ENCODE results near the gene CD82.

The CD82 gene

GRCh38 chr11:44652901-44653644 is 87.6 kb downstream of the CD82 start:
- Histone ChIP-seq H3K4me2 (ENCODE audit: low read length) (no peak overlapping the region), H3K4me3 (ENCODE audit: low read depth, low read length) (no peak overlapping the region), H4K12ac (ENCODE audit: low read depth, low read length) (no peak overlapping the region), H3K9ac (ENCODE audit: low read length) (no peak overlapping the region), H3K79me2 (ENCODE audit: control insufficient read depth, insufficient read depth, low read length, poor library complexity) (no peaks in the 10 kb centered on the region), H2AK5ac (ENCODE audit: low read length) (no peak overlapping the region), H3K9me3 (ENCODE audit: insufficient read depth, low read depth, low read length) (no peaks in the 10 kb centered on the region), H2AFZ (ENCODE audit: insufficient read depth, low read length, poor library complexity) (no peak overlapping the region), H3K23ac (ENCODE audit: low read length) (no peak overlapping the region), H3K4ac (ENCODE audit: low read depth, low read length) (no peak overlapping the region), H4K8ac (ENCODE audit: low read depth, low read length) (no peak overlapping the region), H2BK120ac (ENCODE audit: insufficient read depth, low read length, poor library complexity) (no peak overlapping the region), H2BK12ac (ENCODE audit: low read length) (no peak overlapping the region), H3K27me3 (ENCODE audit: insufficient read depth, low read length) (no peaks in the 10 kb centered on the region), H3K18ac (ENCODE audit: low read length) (no peak overlapping the region), H3K36me3 (ENCODE audit: control insufficient read depth in 1 of 2, insufficient read depth in 2 of 2, low read length in 2 of 2) (no peaks in the 10 kb centered on the region), H3K4me1 (ENCODE audit: control insufficient read depth in 1 of 2, insufficient read depth in 2 of 2, low read length in 2 of 2) (no peaks in the 10 kb centered on the region), H3K14ac (ENCODE audit: low read length) (no peak overlapping the region), H3K79me1 (ENCODE audit: low read length) (no peaks in the 10 kb centered on the region), H3K27ac (ENCODE audit: low read depth, low read length) (no peak overlapping the region), H2BK5ac (ENCODE audit: low read depth, low read length, poor library complexity) (no peak overlapping the region), H4K91ac (ENCODE audit: low read depth, low read length) (no peak overlapping the region)
- no CpG with 5 or more reads among the region's 16 CpGs for WGBS (ENCODE audit: extremely low coverage, insufficient coverage, insufficient read length)
- DNase-seq, result no peak

DNA sequence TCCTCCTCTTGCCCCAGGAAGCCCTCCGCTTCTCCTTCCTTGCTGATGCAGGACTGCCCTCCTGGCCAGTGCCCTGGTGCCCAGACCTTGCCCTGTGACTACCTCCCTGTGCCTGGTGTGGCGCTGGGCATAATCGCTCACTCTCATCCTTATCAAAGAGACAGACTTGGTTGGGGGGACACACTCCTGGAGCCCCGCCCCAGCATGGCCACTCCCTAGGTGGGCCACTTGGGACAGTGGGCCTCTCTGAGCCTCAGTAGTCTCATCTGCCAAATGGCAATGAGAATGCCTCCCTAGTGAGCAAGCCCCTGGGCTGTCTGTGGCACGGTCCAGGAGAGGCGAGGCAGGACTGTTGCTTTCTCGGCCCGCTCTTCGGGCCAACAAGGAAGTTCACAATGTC is 88.6 kb downstream of the CD82 start:
- Histone ChIP-seq H2BK12ac (ENCODE audit: low read length) (no peak overlapping the region), H2AK5ac (ENCODE audit: low read length) (no peak overlapping the region), H3K27ac (ENCODE audit: low read depth, low read length) (no peak overlapping the region), H3K4me1 (ENCODE audit: control insufficient read depth in 1 of 2, insufficient read depth in 2 of 2, low read length in 2 of 2) (no peaks in the 10 kb centered on the region), H3K23ac (ENCODE audit: low read length) (no peak overlapping the region), H3K4me2 (ENCODE audit: low read length) (no peak overlapping the region), H3K18ac (ENCODE audit: low read length) (no peak overlapping the region), H3K9ac (ENCODE audit: low read length) (no peak overlapping the region), H4K12ac (ENCODE audit: low read depth, low read length) (no peak overlapping the region), H4K91ac (ENCODE audit: low read depth, low read length) (no peak overlapping the region), H3K79me1 (ENCODE audit: low read length) (no peaks in the 10 kb centered on the region), H3K36me3 (ENCODE audit: control insufficient read depth in 1 of 2, insufficient read depth in 2 of 2, low read length in 2 of 2) (no peaks in the 10 kb centered on the region), H3K9me3 (ENCODE audit: insufficient read depth, low read depth, low read length) (no peaks in the 10 kb centered on the region), H3K14ac (ENCODE audit: low read length) (no peak overlapping the region), H3K27me3 (ENCODE audit: insufficient read depth, low read length) (no peaks in the 10 kb centered on the region), H3K4ac (ENCODE audit: low read depth, low read length) (no peak overlapping the region), H3K4me3 (ENCODE audit: low read depth, low read length) (no peak overlapping the region), H2AFZ (ENCODE audit: insufficient read depth, low read length, poor library complexity) (no peak overlapping the region), H3K79me2 (ENCODE audit: control insufficient read depth, insufficient read depth, low read length, poor library complexity) (no peaks in the 10 kb centered on the region), H2BK120ac (ENCODE audit: insufficient read depth, low read length, poor library complexity) (no peak overlapping the region), H4K8ac (ENCODE audit: low read depth, low read length) (no peak overlapping the region), H2BK5ac (ENCODE audit: low read depth, low read length, poor library complexity) (no peak overlapping the region)
- no CpG with 5 or more reads among the region's 9 CpGs for WGBS (ENCODE audit: extremely low coverage, insufficient coverage, insufficient read length)
- DNase-seq, result no peak

DNA sequence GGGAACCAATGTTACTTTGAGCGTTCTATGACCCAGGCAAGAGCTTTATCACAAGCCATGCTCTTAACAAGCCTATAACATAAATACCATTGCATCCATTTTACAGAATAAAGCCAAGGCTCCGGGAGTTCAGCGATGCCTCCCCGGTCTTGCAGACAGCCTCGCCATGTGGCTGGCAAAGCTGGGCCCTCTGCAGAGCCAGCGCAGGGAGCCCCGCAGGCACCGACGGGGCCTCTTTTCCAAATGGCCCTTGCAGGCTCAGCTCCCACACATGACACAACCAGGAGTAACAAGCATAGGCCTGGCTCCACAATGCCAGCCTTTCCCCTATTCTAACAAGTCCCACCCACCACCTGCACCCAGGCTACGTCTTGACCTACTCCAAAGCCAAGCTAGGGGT is 89.1 kb downstream of the CD82 start:
- no peaks in the 10 kb centered on the region for H3K79me1 ChIP-seq (ENCODE audit: low read length)
- H4K91ac ChIP-seq (ENCODE audit: low read depth, low read length), result no peak overlapping the region
- H3K27me3 ChIP-seq (ENCODE audit: insufficient read depth, low read length), result no peaks in the 10 kb centered on the region
- H3K9ac ChIP-seq (ENCODE audit: low read length), result no peak overlapping the region
- no peak overlapping the region for H3K4me2 ChIP-seq (ENCODE audit: low read length)
- no peaks in the 10 kb centered on the region for H3K4me1 ChIP-seq (ENCODE audit: control insufficient read depth in 1 of 2, insufficient read depth in 2 of 2, low read length in 2 of 2)
- no peak overlapping the region for H2BK5ac ChIP-seq (ENCODE audit: low read depth, low read length, poor library complexity)
- no peak overlapping the region for H3K4me3 ChIP-seq (ENCODE audit: low read depth, low read length)
- no peak overlapping the region for H2BK120ac ChIP-seq (ENCODE audit: insufficient read depth, low read length, poor library complexity)
- H3K9me3 ChIP-seq (ENCODE audit: insufficient read depth, low read depth, low read length), result no peaks in the 10 kb centered on the region
- no peak overlapping the region for H2AK5ac ChIP-seq (ENCODE audit: low read length)
- no peak overlapping the region for H4K12ac ChIP-seq (ENCODE audit: low read depth, low read length)
- no peak overlapping the region for H3K18ac ChIP-seq (ENCODE audit: low read length)
- no peaks in the 10 kb centered on the region for H3K79me2 ChIP-seq (ENCODE audit: control insufficient read depth, insufficient read depth, low read length, poor library complexity)
- no peak for DNase-seq
- no CpG with 5 or more reads among the region's 10 CpGs for WGBS (ENCODE audit: extremely low coverage, insufficient coverage, insufficient read length)
- no peak overlapping the region for H2AFZ ChIP-seq (ENCODE audit: insufficient read depth, low read length, poor library complexity)
- no peaks in the 10 kb centered on the region for H3K36me3 ChIP-seq (ENCODE audit: control insufficient read depth in 1 of 2, insufficient read depth in 2 of 2, low read length in 2 of 2)
- no peak overlapping the region for H4K8ac ChIP-seq (ENCODE audit: low read depth, low read length)
- H3K14ac ChIP-seq (ENCODE audit: low read length), result no peak overlapping the region
- no peak overlapping the region for H3K4ac ChIP-seq (ENCODE audit: low read depth, low read length)
- H3K27ac ChIP-seq (ENCODE audit: low read depth, low read length), result no peak overlapping the region
- H3K23ac ChIP-seq (ENCODE audit: low read length), result no peak overlapping the region
- H2BK12ac ChIP-seq (ENCODE audit: low read length), result no peak overlapping the region

DNA sequence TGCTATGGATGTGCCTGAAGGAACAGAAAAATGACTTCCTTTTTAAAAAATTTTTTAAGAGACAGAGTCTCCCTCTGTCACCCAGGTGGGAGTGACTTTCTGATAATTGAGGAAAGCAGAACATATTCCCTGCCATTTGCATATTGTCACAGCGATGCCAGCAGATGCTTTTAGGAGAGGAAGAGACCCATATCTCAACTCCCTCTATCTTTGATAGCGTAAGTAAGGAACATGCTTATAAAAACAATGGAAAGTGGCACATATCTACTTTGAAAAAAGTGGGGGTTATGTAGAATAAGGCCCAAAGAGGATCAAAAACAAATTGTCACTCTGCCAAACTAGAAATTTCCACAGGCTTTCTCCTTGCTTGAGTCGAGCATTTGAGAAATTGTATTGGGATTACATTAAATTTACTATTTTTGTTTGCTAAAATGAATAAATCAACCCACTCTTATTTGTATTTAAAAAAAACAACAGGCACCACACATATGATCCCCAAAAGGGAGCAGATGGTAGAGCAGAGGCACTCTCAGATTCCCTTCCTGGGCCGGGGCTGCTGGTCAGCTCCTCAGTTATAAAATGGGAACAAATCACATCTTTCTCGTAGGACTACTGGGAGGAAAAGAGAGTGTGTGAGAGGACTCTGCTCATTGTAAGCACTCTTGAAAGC is 92.5 kb downstream of the CD82 start:
- no peaks in the 10 kb centered on the region for H3K79me2 ChIP-seq (ENCODE audit: control insufficient read depth, insufficient read depth, low read length, poor library complexity)
- no peak overlapping the region for H3K14ac ChIP-seq (ENCODE audit: low read length)
- H3K27me3 ChIP-seq (ENCODE audit: insufficient read depth, low read length), result no peaks in the 10 kb centered on the region
- no peak overlapping the region for H3K4me3 ChIP-seq (ENCODE audit: low read depth, low read length)
- no peak overlapping the region for H4K12ac ChIP-seq (ENCODE audit: low read depth, low read length)
- no peak overlapping the region for H2AK5ac ChIP-seq (ENCODE audit: low read length)
- H3K9me3 ChIP-seq (ENCODE audit: insufficient read depth, low read depth, low read length), result peaks cover 5% of the 10 kb centered on the region
- H3K36me3 ChIP-seq (ENCODE audit: control insufficient read depth in 1 of 2, insufficient read depth in 2 of 2, low read length in 2 of 2), result no peaks in the 10 kb centered on the region
- no peak overlapping the region for H2BK5ac ChIP-seq (ENCODE audit: low read depth, low read length, poor library complexity)
- H2AFZ ChIP-seq (ENCODE audit: insufficient read depth, low read length, poor library complexity), result no peak overlapping the region
- H3K9ac ChIP-seq (ENCODE audit: low read length), result no peak overlapping the region
- H3K4me2 ChIP-seq (ENCODE audit: low read length), result no peak overlapping the region
- H3K79me1 ChIP-seq (ENCODE audit: low read length), result no peaks in the 10 kb centered on the region
- no peak overlapping the region for H3K23ac ChIP-seq (ENCODE audit: low read length)
- no CpG with 5 or more reads among the region's 5 CpGs for WGBS (ENCODE audit: extremely low coverage, insufficient coverage, insufficient read length)
- H2BK120ac ChIP-seq (ENCODE audit: insufficient read depth, low read length, poor library complexity), result no peak overlapping the region
- no peak overlapping the region for H4K91ac ChIP-seq (ENCODE audit: low read depth, low read length)
- H3K18ac ChIP-seq (ENCODE audit: low read length), result no peak overlapping the region
- no peak overlapping the region for H3K27ac ChIP-seq (ENCODE audit: low read depth, low read length)
- H4K8ac ChIP-seq (ENCODE audit: low read depth, low read length), result no peak overlapping the region
- DNase-seq, result no peak
- H3K4ac ChIP-seq (ENCODE audit: low read depth, low read length), result no peak overlapping the region
- H2BK12ac ChIP-seq (ENCODE audit: low read length), result no peak overlapping the region
- H3K4me1 ChIP-seq (ENCODE audit: control insufficient read depth in 1 of 2, insufficient read depth in 2 of 2, low read length in 2 of 2), result no peaks in the 10 kb centered on the region
